Mucosa of descending colon (tissue), 3 donors: ENCODE data around the gene CCDC57. TPM values are rescaled to one million over a fixed set of nuclear protein-coding genes. Genes with fewer than 3 reads are reported as not detected.

Experiments
- ATAC-seq: fragments of 200-7000 bp; cut with Tn5 transposase; one replicate; pipeline ENCODE4 v1.9.1; 2020; ENCODE audit warnings: mild to moderate bottlenecking, moderate library complexity
- DNase-seq, 3 donors: peaks; one replicate each; pipeline ENCODE4 v3.0.0-alpha.2; 2020
- H3K36me3 ChIP-seq: fragments of 200-600 bp; one replicate; pipeline ENCODE4 v1.8.0; 2021; ENCODE audit warnings: low read depth, mild to moderate bottlenecking
- H3K4me1 ChIP-seq: fragments of 200-600 bp; one replicate; pipeline ENCODE4 v1.8.0; 2021; ENCODE audit warnings: low read depth, mild to moderate bottlenecking
- H3K4me3 ChIP-seq: fragments of 200-600 bp; one replicate; pipeline ENCODE4 v1.8.0; 2021; ENCODE audit warnings: mild to moderate bottlenecking
- H3K9me3 ChIP-seq: fragments of 200-600 bp; one replicate; pipeline ENCODE4 v1.8.0; 2021; ENCODE audit warnings: mild to moderate bottlenecking
- CTCF ChIP-seq: fragments of 200-600 bp; IDR thresholded peaks from one replicate; pipeline ENCODE4 v1.8.0; 2022; ENCODE audit warnings: antibody characterized with exemption, mild to moderate bottlenecking
- intact Hi-C, 2 donors: fragments of 100-400 bp; cut with DNase I in 1 of 2; cut with micrococcal nuclease in 1 of 2; formaldehyde crosslinking; loops; one replicate each; pipeline versions ENCODE4 v1.11.0 to v1.11.1; 2022; cut with DNase I, micrococcal nuclease
- total RNA-seq, 3 donors: library from RNA; stranded (reverse); fragmentation: NEBNext Ultra II Directional in 2 of 3; extraction: Animal tissue kit (Norgen Biotek cat#: 25700) in 2 of 3; gene quantifications; one replicate each; pipeline versions ENCODE4 v1.2.1 to v1.2.4, GENCODE V29; 2021 to 2023
- donor health status: DM: no; HTN: no; CAD: no; lungs with moderate emphysema.
- donor health status: DM: no; HTN: no; CAD: no.
- donor health status: DM: no; HTN: yes; CAD: no.

CCDC57 gene
- total RNA-seq, 3 donors from 2014 or later: 41.3 to 46.3 (median 45.4) TPM

GRCh38 chr17:82118815-82119380 is 93.7 kb downstream of the CCDC57 start:
- no peaks in the 10 kb centered on the region for H3K9me3 ChIP-seq
- DNase-seq: no peak
- TF ChIP-seq CTCF: no peak
- H3K4me3 ChIP-seq: no peak overlapping the region
- intact Hi-C loops: no loop called here
- no peaks in the 10 kb centered on the region for H3K4me1 ChIP-seq
- ATAC-seq: no peak
- H3K36me3 ChIP-seq: no peaks in the 10 kb centered on the region

GRCh38 chr17:82118168-82118814 is 94.4 kb downstream of the CCDC57 start:
- intact Hi-C loops: no loop called here
- H3K9me3 ChIP-seq: no peaks in the 10 kb centered on the region
- no peak for DNase-seq
- H3K36me3 ChIP-seq: no peaks in the 10 kb centered on the region
- no peak for TF ChIP-seq CTCF
- H3K4me3 ChIP-seq: no peak overlapping the region
- ATAC-seq: no peak
- no peaks in the 10 kb centered on the region for H3K4me1 ChIP-seq

GRCh38 chr17:82117139-82118090 is 95.2 kb downstream of the CCDC57 start:
- intact Hi-C loops: no loop called here
- DNase-seq: no peak

GRCh38 chr17:82116246-82116645 is 96.4 kb downstream of the CCDC57 start:
- H3K36me3 ChIP-seq: no peaks in the 10 kb centered on the region
- TF ChIP-seq CTCF: no peak
- DNase-seq (no peak), ATAC-seq (no peak)
- H3K4me1 ChIP-seq: no peaks in the 10 kb centered on the region
- intact Hi-C loops: no loop called here
- H3K4me3 ChIP-seq: no peak overlapping the region
- H3K9me3 ChIP-seq: no peaks in the 10 kb centered on the region

More at GRCh38 chr17:82117139-82118090, 95.2 kb downstream of the CCDC57 start:
- no peak for TF ChIP-seq CTCF
- H3K9me3 ChIP-seq: no peaks in the 10 kb centered on the region
- H3K36me3 ChIP-seq: no peaks in the 10 kb centered on the region
- H3K4me1 ChIP-seq: no peaks in the 10 kb centered on the region
- ATAC-seq: no peak
- H3K4me3 ChIP-seq: no peak overlapping the region

- no peaks in the 10 kb centered on the region for H3K4me1 ChIP-seq
- no peaks in the 10 kb centered on the region for H3K9me3 ChIP-seq
- no peak overlapping the region for H3K4me3 ChIP-seq
- DNase-seq: no peak
- TF ChIP-seq CTCF: no peak
- ATAC-seq: no peak
- intact Hi-C loops: no loop called here
- H3K36me3 ChIP-seq: no peaks in the 10 kb centered on the region
These were observed 97.8 kb downstream of the CCDC57 start for GRCh38 chr17:82114872-82115271.
